Measurements from ENCODE around the gene ASB7. TPM values are rescaled to one million over a fixed set of nuclear protein-coding genes. Genes with fewer than 3 reads are reported as not detected.

Gene ASB7
- total RNA-seq, 6 donors from 2014 or later, result 11.7 to 19.8 (median 14.2) TPM

GRCh38 chr15:100658895-100659294, 56.5 kb downstream of the ASB7 start:
- H3K27ac ChIP-seq, result no peak overlapping the region
- no peak overlapping the region for H3K4me3 ChIP-seq
- no peaks in the 10 kb centered on the region for H3K4me1 ChIP-seq
- no peak for TF ChIP-seq EP300 (IDR thresholded peaks at IDR 0.05)
- TF ChIP-seq POLR2AphosphoS5 (IDR thresholded peaks at IDR 0.05), result no peak
- TF ChIP-seq, protein P1, sequence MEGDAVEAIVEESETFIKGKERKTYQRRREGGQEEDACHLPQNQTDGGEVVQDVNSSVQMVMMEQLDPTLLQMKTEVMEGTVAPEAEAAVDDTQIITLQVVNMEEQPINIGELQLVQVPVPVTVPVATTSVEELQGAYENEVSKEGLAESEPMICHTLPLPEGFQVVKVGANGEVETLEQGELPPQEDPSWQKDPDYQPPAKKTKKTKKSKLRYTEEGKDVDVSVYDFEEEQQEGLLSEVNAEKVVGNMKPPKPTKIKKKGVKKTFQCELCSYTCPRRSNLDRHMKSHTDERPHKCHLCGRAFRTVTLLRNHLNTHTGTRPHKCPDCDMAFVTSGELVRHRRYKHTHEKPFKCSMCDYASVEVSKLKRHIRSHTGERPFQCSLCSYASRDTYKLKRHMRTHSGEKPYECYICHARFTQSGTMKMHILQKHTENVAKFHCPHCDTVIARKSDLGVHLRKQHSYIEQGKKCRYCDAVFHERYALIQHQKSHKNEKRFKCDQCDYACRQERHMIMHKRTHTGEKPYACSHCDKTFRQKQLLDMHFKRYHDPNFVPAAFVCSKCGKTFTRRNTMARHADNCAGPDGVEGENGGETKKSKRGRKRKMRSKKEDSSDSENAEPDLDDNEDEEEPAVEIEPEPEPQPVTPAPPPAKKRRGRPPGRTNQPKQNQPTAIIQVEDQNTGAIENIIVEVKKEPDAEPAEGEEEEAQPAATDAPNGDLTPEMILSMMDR (IDR thresholded peaks at IDR 0.05), result no peak
- no peak for TF ChIP-seq POLR2A (IDR thresholded peaks at IDR 0.05)
- DNase-seq (no peak), ATAC-seq (ENCODE audit: low FRiP score in 2 of 2) (no peak)
- H3K9me3 ChIP-seq, result no peaks in the 10 kb centered on the region
- WGBS, 2 donors, result 83 to 89% methylated on average over 10 to 13 of the region's 14 CpGs
- H3K36me3 ChIP-seq, result no peaks in the 10 kb centered on the region
- H3K27me3 ChIP-seq, result no peaks in the 10 kb centered on the region

DNA sequence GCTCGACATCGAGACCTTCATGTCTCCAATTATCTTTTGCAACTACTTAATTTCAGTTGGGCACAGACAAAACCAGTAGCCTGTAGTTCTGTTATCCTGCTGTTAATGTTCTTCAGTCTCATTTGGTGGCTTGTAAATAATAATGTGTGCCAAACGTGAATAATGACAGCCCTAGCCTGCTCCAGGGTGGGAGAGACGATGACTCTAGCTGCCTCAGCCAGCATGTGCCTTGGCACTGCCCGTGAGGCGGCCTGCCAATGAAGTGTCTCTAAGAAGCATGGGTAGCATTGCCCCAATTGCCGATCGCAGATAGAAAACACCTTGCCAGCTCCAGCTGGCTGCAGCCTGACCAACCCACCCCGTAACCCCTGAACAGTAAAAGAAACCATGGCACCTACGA, 58.8 kb downstream of the ASB7 start:
- H3K36me3 ChIP-seq, result no peaks in the 10 kb centered on the region
- H3K27me3 ChIP-seq, result no peaks in the 10 kb centered on the region
- ATAC-seq (ENCODE audit: low FRiP score in 2 of 2) (no peak), DNase-seq (no peak)
- no peak overlapping the region for H3K27ac ChIP-seq
- H3K4me1 ChIP-seq, result no peaks in the 10 kb centered on the region
- H3K9me3 ChIP-seq, result no peaks in the 10 kb centered on the region
- H3K4me3 ChIP-seq, result no peak overlapping the region
- no peak for TF ChIP-seq EP300 (IDR thresholded peaks at IDR 0.05)
- no peak for TF ChIP-seq POLR2AphosphoS5 (IDR thresholded peaks at IDR 0.05)
- TF ChIP-seq, protein P1 (IDR thresholded peaks at IDR 0.05), result no peak
- TF ChIP-seq POLR2A (IDR thresholded peaks at IDR 0.05), result no peak
- WGBS, 2 donors, result 73 to 87% methylated on average over 5 to 10 of the region's 10 CpGs

DNA sequence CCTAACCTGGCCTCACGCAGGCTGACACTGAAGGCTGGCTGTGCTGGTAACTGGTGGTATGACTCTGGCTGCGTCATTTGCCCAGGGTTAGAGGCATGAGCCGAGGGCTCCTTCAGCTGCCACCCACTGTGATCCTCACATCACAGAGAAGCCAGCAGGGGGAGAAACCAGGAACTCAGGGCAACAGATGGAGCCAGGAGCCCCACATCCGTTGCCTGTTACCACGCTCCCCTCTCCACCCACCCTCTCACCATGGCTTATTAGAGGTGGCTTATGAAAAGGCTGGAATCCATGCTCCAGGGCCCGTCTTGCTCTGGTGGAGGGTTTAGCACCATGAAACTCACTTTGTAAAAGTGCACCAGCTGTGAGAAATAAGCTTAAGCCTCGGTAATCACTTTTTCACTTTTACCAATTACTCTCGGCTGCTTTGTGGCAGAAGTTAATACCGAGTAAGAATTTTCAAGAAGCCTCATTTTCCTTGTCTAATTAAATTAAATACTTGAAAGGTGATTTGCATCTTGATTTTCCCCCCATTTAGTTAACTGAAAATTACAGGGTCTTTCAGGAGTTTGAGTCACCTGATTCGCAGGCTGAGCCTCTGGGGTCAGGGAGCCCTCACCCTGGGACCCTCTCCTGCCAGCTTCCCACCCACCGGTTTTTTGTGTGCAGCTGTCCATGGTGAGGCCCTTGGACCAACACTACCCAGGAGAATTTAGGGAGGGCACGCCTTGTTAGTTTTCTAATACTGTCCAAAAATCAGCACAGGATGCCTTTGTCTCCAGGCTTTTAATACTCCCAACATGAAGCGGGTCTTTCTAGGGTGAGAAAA, 60.9 kb downstream of the ASB7 start:
- H3K36me3 ChIP-seq, result no peaks in the 10 kb centered on the region
- H3K9me3 ChIP-seq, result no peaks in the 10 kb centered on the region
- ATAC-seq (ENCODE audit: low FRiP score in 2 of 2) (no peak), DNase-seq (no peak)
- H3K27ac ChIP-seq, result no peak overlapping the region
- H3K4me3 ChIP-seq, result no peak overlapping the region
- TF ChIP-seq POLR2AphosphoS5 (IDR thresholded peaks at IDR 0.05) (no peak), EP300 (IDR thresholded peaks at IDR 0.05) (no peak), POLR2A (IDR thresholded peaks at IDR 0.05) (no peak)
- TF ChIP-seq, protein P1 (IDR thresholded peaks at IDR 0.05), result no peak
- no peaks in the 10 kb centered on the region for H3K27me3 ChIP-seq
- no peaks in the 10 kb centered on the region for H3K4me1 ChIP-seq
- 69 to 73% methylated on average over 13 of the region's 13 CpGs for WGBS, 2 donors

DNA sequence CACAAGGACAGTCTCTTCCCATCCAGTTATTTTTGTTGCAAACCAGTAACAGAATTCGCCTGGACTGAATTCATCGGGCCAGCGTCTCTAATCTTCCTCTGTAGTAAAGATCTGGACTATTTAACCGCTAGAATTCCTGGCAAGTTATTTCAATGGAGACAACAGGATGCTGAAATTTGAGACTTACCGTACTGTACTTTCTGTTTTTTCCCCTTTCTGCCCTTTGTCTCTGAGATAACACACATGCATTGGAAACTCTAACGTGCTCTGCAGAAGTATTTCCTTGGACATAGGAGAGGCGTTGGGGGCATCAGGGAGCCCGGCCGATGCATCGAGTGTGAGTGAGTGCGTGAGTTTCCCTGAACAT, 61.5 kb downstream of the ASB7 start:
- no peaks in the 10 kb centered on the region for H3K27me3 ChIP-seq
- H3K4me3 ChIP-seq, result no peak overlapping the region
- no peak overlapping the region for H3K27ac ChIP-seq
- no peaks in the 10 kb centered on the region for H3K4me1 ChIP-seq
- no peaks in the 10 kb centered on the region for H3K36me3 ChIP-seq
- TF ChIP-seq POLR2AphosphoS5 (IDR thresholded peaks at IDR 0.05), result no peak
- TF ChIP-seq EP300 (IDR thresholded peaks at IDR 0.05), result no peak
- no peak for TF ChIP-seq POLR2A (IDR thresholded peaks at IDR 0.05)
- TF ChIP-seq, protein P1 (IDR thresholded peaks at IDR 0.05), result no peak
- DNase-seq, result no peak
- 42 to 58% methylated on average over 11 of the region's 11 CpGs for WGBS, 2 donors
- no peak for ATAC-seq (ENCODE audit: low FRiP score in 2 of 2)
- no peaks in the 10 kb centered on the region for H3K9me3 ChIP-seq

- Histone ChIP-seq H3K27ac (no peak overlapping the region), H3K9me3 (no peaks in the 10 kb centered on the region), H3K36me3 (no peaks in the 10 kb centered on the region), H3K4me3 (no peak overlapping the region), H3K27me3 (no peaks in the 10 kb centered on the region), H3K4me1 (no peaks in the 10 kb centered on the region)
- ATAC-seq (ENCODE audit: low FRiP score in 2 of 2) (peak in 1 of 2 donors; percentile 42), DNase-seq (no peak)
- TF ChIP-seq, protein P1 (IDR thresholded peaks at IDR 0.05), result no peak
- TF ChIP-seq POLR2A (IDR thresholded peaks at IDR 0.05) (no peak), EP300 (IDR thresholded peaks at IDR 0.05) (no peak), POLR2AphosphoS5 (IDR thresholded peaks at IDR 0.05) (no peak)
- WGBS, 2 donors, result 65% methylated on average over 7 of the region's 7 CpGs
Observed at GRCh38 chr15:100665570-100665969, 63.2 kb downstream of the ASB7 start.
